Activated gamma-delta T cell (primary cell): ENCODE results near the gene SPTA1.

Experiments used
- DNase-seq: peaks from one replicate; lab custom pipeline; 2025; lab: John Stamatoyannopoulos, UW

SPTA1 gene

DNA sequence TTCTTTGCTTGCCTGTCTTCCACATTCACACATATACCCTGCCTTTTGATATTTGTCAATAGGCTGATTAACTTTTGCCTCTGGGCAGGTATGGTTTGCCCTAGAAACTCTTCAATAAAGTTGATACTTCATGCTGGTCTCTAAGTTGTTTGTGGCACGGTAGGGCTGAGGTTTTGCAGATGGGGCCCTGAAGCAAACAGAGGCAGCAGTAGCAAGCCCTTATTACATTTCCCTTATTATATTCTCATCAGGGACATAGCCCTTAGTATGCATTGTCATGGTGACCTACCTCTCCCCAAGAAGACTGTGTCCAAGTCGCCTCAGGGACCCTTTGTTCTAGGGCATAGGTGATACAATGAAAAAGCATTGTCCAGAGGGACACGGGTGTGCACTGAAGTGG lies 116.0 kb downstream of the SPTA1 start, which contains the start of gene OR6P1:
OR6P1 (minus strand) TSS at position 101 of the 400 bp plus-strand sequence. CDS start 6,976 bp downstream, outside the sequence.
- DNase-seq = no peak

DNA sequence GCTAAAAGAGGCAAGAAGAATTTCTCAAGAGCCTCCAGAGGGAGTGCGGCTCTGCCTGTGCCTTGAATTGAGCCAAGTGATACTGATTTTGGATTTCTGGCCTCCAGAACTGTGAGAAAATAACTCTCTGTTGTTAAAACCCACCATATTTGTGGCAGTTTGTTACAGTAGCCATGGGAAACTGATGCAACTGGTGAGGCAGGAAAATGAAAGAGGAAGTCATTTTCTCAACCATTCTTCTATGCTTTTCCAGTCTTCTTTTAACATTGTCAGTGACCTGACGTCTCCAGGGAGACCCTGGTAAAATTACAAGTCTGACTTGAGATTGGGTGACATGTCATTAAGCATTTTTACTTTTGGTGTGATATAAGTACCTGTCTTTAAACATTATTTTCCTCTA lies 121.9 kb downstream of the SPTA1 start:
- DNase-seq = no peak

DNA sequence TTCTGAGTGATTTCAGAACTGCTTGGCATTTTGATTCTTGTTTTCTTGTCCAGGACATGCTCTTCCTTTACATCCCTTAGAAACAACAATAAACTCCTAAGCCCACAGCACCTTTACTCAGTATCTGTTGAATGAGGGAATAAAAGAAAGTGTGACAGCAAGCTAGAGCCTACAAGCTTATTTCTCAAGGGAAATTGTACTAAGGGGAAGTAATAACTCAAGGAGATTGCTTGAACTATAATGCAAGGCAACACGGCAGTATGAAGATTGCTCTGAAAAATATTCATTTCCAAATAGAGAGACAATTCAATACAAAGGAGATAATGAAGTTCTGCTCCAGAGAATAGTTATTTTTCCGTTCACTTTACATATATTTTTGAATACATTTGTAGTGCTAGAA lies 122.7 kb downstream of the SPTA1 start:
- DNase-seq = no peak
